ENCODE results near the gene LARGE1. TPM values are rescaled to one million over a fixed set of nuclear protein-coding genes. Genes with fewer than 3 reads are reported as not detected.

Gene LARGE1
- total RNA-seq, 1 experiment from 2014 or later, result 8.6 TPM

GRCh38 chr22:33779243-33779642, 141.0 kb downstream of the LARGE1 start:
- no peak for DNase-seq (ENCODE audit: low read depth)

GRCh38 chr22:33776491-33776890, 143.8 kb downstream of the LARGE1 start:
- DNase-seq (ENCODE audit: low read depth), result no peak

DNA sequence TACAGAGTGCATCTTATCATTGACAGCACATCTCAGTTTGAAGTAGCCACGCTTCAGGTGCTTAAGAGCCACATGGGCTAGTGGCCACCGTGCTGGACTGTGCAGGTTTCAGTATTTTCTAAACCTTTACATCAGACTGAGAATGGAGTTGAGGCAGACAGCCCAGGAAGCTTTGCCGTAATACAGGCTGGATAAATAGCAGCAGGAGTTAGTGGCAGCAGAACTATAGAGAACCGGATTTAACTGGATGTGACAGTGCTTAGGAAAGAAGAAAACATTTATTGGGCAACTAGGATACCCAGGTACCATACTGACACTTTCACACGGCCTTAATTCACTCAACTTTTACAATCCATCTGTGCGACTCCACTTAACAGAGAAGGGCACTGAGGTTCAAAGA, 145.5 kb downstream of the LARGE1 start:
- no peak for DNase-seq (ENCODE audit: low read depth)

- DNase-seq (ENCODE audit: low read depth), result no peak
Measured at GRCh38 chr22:33772745-33773144, 147.5 kb downstream of the LARGE1 start.

DNA sequence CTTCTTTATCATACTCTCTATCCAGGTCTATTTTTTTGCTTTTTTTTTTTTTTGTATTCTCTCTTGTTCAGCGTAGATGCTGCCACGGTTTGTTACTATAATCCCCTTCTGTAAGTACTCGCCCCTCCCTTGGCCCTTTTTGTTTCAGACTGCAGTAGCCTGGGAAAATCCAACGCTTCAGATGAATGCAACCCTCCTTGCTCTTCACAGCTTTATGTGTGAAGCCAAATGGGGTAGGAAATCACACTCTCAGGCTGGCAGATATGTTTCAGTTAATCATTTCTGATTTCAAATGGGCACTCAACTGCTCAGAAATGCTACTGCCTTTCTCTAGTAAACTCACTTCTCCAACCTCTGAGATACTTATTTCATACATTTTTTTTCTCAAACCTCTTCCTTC, 149.1 kb downstream of the LARGE1 start:
- DNase-seq (ENCODE audit: low read depth), result no peak

DNA sequence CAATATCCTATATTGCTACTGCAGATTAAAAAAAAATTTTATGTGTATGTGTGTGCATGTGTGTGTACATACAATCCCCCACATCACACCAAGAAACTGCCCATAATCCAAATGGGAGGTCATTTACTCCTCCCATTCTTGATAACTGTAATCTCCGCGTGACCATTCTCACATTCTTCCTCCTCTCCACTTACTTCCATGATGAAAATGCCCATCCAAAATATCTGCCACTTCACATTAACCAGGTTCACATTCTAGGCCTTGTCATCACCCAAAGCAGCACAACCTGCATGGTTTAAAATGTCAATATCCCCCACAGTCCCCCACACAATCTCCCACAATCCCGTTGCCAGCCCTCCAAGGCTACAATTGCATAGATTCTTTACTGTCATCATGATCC, 149.6 kb downstream of the LARGE1 start:
- no peak for DNase-seq (ENCODE audit: low read depth)

DNA sequence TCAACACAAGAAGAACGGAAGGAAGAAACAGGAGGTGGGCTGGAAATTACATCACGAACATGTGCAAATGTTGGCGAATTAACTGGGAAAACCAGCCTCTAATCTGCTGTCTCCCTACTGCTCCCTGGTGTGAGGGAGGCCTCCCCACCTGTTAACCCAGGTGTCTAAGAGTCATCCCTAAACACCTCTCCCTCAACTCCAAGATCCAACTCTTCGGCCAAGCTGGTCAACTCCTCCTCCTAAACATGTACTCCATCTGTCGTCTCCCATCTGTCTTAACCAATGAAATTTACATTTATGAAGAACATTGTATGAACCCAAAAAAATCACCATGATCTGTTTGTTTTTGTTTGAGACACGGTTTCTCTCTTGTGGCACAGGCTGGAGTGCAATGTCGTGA, 154.2 kb downstream of the LARGE1 start:
- DNase-seq (ENCODE audit: low read depth), result no peak

DNA sequence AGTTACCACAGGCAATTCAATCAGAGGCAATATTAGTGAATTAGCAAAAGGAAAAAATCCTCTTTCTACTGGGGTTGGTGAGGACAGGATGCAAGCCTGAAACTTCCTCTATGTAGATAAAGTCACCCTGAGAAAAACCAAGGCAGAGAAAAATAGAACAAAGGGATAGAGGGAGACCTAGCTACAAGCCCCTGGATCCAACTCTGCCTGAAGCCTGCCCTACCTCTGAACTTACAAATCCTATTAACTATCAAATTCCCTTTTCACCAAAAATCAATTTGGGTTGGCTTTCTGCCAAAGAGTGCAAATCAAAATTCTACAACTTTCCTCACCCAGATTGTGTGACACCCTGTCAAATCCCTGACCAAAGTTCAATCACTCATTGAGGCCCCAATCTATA, 161.3 kb downstream of the LARGE1 start:
- no peak for DNase-seq (ENCODE audit: low read depth)

GRCh38 chr22:33757802-33758483, 162.3 kb downstream of the LARGE1 start:
- DNase-seq (ENCODE audit: low read depth), result no peak

- no peak for DNase-seq (ENCODE audit: low read depth)
Measured at GRCh38 chr22:33757041-33757801, 163.1 kb downstream of the LARGE1 start.

DNA sequence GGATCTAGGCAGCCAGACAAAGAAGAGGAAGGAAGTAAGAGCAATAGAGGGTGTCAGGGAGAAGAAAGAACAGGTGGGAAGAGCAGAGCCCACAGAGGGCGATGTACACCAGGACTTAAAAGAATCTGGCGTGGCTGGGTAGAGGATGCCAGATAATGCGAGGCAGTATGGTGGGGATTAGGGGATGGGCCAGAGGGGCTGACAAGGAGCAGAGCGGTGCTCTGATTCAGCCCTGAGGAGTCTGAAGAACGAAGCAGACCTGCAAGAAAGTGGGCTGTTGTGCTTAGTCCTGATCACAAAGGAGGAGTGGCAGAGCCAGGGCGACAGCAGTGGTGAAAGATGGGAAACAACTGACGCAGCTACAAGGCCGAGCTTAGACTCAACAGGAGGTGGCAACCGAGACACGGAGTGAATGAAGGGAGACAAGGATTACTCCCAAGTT, 163.7 kb downstream of the LARGE1 start:
- no peak for DNase-seq (ENCODE audit: low read depth)

- DNase-seq (ENCODE audit: low read depth), result no peak
Measured at GRCh38 chr22:33748714-33749113, 171.6 kb downstream of the LARGE1 start.

GRCh38 chr22:33747576-33748180, 172.6 kb downstream of the LARGE1 start:
- DNase-seq (ENCODE audit: low read depth), result peak; percentile 58

GRCh38 chr22:33747029-33747428, 173.2 kb downstream of the LARGE1 start:
- DNase-seq (ENCODE audit: low read depth), result no peak

GRCh38 chr22:33746501-33746928, 173.8 kb downstream of the LARGE1 start:
- DNase-seq (ENCODE audit: low read depth), result no peak

GRCh38 chr22:33745501-33745900, 174.8 kb downstream of the LARGE1 start:
- no peak for DNase-seq (ENCODE audit: low read depth)

DNA sequence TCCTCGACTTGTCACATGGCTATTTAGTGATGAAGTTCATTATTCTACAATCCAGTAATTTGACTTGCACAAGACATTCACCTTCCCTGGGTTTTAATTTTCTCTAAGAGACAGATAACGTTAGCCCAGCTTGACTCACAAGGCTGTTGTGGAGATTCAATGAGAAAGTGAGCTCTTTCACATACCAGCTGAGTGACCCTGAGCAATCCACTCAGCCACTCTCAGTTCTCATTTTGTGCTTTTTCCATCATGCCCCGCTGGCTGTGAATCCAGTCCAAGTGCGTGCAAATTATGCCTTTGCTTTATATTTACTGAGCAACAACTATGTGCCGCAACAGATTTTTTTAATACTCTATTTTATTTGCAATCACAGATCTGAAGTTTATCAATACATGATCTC, 176.5 kb downstream of the LARGE1 start:
- DNase-seq (ENCODE audit: low read depth), result no peak

DNA sequence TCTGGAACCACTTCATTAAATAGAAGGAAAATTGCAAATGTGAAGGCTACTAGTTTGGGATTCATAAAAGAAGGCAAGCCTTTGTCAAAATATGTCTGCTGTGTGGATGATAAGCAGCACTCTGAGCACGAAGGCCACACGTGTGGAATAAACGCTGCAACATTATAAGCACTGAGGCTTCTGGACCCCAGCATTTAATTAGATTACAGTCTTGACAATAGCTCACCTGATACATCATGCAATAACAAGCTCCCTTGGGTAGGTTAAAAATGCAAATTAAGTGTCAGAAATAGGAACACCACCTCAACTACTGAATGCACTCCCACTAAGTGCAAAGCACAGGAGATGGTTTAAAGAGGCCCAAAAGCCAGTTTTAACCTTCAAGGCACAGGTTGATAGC, 179.3 kb downstream of the LARGE1 start:
- no peak for DNase-seq (ENCODE audit: low read depth)

DNA sequence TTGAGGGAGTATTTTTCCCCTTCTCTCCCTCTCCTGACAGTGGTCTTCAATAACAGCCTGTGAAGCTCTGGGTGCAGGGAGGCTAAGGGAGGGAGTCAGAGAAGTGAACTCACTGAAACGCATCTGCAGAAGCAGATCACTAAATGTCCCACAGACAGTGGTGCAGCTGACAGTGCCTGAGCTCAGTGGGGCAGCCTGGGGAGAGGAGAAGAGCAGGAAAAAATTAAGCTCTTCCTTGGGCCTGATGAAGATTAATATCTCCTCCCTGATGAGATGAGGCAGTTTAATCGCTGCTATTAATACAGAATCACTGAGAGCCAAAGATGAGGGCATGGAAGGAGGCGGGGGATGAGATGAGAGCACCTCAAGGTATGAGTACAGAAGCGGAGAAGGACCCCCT, 180.8 kb downstream of the LARGE1 start:
- no peak for DNase-seq (ENCODE audit: low read depth)

GRCh38 chr22:33737662-33738061, 182.6 kb downstream of the LARGE1 start:
- DNase-seq (ENCODE audit: low read depth), result no peak

GRCh38 chr22:33735978-33736377, 184.3 kb downstream of the LARGE1 start:
- no peak for DNase-seq (ENCODE audit: low read depth)

- DNase-seq (ENCODE audit: low read depth), result no peak
Measured at GRCh38 chr22:33728847-33729246, 191.4 kb downstream of the LARGE1 start.

GRCh38 chr22:33726294-33726734, 194.0 kb downstream of the LARGE1 start:
- peak; percentile 24 for DNase-seq (ENCODE audit: low read depth)

Measured in LHCN-M2 (cell line).